Activated CD4-positive, alpha-beta T cell treated with anti-CD3 and anti-CD28 coated beads, Interleukin-2, amount 10 ng/mL, durations not matched to agents 24 days and 14 days (primary cell): ENCODE data around the gene SGPP2. TPM values are rescaled to one million over a fixed set of nuclear protein-coding genes. Genes with fewer than 3 reads are reported as not detected.
"Not testable (repeated sequence)": the region's sequence is repeated elsewhere in the genome, so short reads cannot be mapped to it uniquely, and the experiment has no call there.

Experiments
- DNase-seq: peaks from one replicate; pipeline ENCODE4 v3.0.0; 2022
- H3K27ac Mint-ChIP-seq: one replicate; pipeline ENCODE4 v1.8.0; 2022; ENCODE audit warnings: mild to moderate bottlenecking, mixed read lengths
- H3K27me3 Mint-ChIP-seq: one replicate; pipeline ENCODE4 v1.8.0; 2022; ENCODE audit warnings: mixed read lengths
- H3K36me3 Mint-ChIP-seq: one replicate; pipeline ENCODE4 v1.8.0; 2022; ENCODE audit warnings: low read depth, mild to moderate bottlenecking, mixed read lengths
- H3K4me1 Mint-ChIP-seq: one replicate; pipeline ENCODE4 v1.8.0; 2021; ENCODE audit warnings: mixed read lengths
- H3K4me3 Mint-ChIP-seq: one replicate; pipeline ENCODE4 v1.8.0; 2022; ENCODE audit warnings: mild to moderate bottlenecking, moderate library complexity, mixed read lengths
- H3K9me3 Mint-ChIP-seq: one replicate; pipeline ENCODE4 v1.8.0; 2021; ENCODE audit warnings: mixed read lengths
- intact Hi-C: fragments of 100-400 bp; cut with micrococcal nuclease; formaldehyde crosslinking; loops from one replicate; pipeline ENCODE4 v1.15.1; 2023
- total RNA-seq: library from RNA; stranded (reverse); gene quantifications from 2 replicates; pipeline ENCODE4 v1.2.3, GENCODE V29; 2022

Gene SGPP2
- total RNA-seq, 1 donor from 2014 or later, result 23.0 TPM

DNA sequence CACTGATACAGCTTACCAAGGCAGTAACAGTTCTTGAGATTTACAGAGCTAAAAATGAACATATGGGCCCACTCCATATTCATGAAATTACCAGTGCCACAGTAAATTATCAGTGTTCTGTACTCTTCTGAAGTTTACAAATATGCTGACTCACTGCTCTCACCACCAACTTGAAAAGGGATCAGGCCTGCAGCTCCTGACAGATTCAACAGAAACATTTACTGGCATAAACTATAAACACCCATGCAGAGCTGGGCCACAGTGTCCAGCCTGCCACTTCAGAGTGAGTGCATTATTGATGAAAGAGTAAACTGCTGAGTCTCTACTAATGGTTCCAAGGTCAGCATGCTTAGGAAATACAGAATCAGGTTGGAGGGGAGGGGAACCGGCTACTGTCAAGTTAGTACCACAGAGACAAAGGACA, 148.4 kb downstream of the SGPP2 start:
- DNase-seq, result no peak
- no peaks in the 10 kb centered on the region for H3K27me3 Mint-ChIP-seq
- peak overlapping the region; percentile 9 for H3K27ac Mint-ChIP-seq
- H3K36me3 Mint-ChIP-seq, result peaks cover 27% of the 10 kb centered on the region
- intact Hi-C loops, result no loop called here
- peaks cover 15% of the 10 kb centered on the region for H3K4me1 Mint-ChIP-seq
- no peak overlapping the region for H3K4me3 Mint-ChIP-seq
- no peaks in the 10 kb centered on the region for H3K9me3 Mint-ChIP-seq

DNA sequence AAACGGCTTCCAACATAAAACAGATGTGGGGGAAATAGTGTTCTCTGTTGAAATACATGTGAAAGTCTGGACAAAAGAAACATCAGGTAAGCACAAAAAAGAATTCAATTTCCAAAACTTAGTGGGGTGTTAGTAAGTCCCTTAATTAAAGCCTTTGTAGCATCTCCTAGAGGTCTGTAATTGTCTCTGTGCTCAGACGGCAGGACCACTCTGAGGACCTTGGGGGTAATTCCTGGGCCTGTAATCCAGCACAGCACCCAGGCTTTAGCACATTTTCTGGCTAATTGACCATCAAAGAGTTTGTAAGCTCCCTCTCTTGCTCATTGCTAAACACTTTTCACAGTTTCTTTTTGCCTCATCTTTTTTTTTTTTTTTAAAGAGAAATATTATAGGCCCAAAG, 151.3 kb downstream of the SGPP2 start:
- no peaks in the 10 kb centered on the region for H3K27me3 Mint-ChIP-seq
- no peaks in the 10 kb centered on the region for H3K9me3 Mint-ChIP-seq
- intact Hi-C loops, result no loop called here

DNA sequence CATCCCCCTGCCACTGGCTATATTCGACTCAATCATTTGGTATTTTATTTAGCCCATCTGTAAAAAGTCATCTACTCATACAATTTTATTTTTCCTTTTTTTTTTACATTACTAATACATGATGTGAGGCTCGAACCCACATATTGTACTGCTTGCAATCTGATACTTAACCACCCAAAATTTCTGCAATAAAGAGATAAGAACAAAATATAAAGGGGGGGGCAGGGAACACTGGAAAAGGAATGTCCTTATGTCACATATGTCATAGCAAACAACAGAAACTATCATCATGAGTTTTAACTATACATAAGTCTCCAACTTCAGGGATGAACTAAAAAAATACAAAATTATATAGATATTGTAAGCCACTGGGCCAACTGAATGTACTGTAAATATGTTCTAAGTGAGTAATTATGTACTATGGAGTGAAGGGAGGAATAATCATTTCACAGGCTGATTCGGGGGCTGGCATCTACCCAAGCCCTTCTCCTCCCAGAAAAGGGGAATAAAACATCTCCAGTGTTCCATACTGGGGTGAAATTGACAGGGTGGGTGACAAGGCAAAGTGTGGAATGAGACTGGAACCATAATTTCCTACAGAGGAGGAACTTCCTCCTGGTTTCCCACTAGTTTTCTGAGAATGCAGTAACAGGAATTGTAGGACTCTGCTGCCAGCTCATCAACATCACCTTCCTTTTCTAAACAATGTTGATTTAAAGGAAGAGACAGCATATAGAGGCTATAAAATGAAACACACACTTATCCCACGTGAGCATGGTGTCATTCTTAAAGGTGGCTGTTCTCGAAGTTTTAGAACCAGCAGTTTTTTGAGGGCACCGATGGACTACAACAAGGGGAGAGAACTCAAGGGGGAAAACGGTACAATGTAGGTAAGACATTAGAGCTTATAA, 152.1 kb downstream of the SGPP2 start:
- no peak overlapping the region for H3K4me3 Mint-ChIP-seq
- no peaks in the 10 kb centered on the region for H3K9me3 Mint-ChIP-seq
- intact Hi-C loops, result no loop called here
- no peak overlapping the region for H3K27ac Mint-ChIP-seq
- no peaks in the 10 kb centered on the region for H3K27me3 Mint-ChIP-seq
- no peak for DNase-seq
- peaks cover 28% of the 10 kb centered on the region for H3K36me3 Mint-ChIP-seq
- H3K4me1 Mint-ChIP-seq, result peaks cover 15% of the 10 kb centered on the region

More for the DNA sequence above, 151.3 kb downstream of the SGPP2 start:
- Mint-ChIP-seq H3K27ac (no peak overlapping the region), H3K4me3 (no peak overlapping the region), H3K36me3 (peaks cover 35% of the 10 kb centered on the region), H3K4me1 (peaks cover 15% of the 10 kb centered on the region)
- no peak for DNase-seq

DNA sequence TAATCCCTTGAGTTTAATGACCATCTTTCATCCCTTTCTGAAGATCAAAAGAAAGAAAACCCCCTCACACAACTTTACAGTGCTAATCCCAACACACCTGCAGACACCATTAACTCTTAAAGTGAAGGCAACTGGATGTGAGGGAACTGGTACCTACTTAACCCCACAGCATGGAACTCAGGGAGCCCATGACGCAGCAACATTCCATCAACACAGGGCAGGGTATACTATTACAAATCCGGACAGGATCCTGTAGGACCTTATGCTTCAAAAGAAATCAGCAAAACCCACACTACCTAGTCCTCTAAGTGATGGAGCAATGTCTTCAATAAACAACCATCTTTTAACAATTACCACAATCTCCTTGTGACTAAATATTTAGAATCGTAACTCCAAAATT, 153.0 kb downstream of the SGPP2 start:
- Mint-ChIP-seq H3K4me1 (peaks cover 12% of the 10 kb centered on the region), H3K27me3 (no peaks in the 10 kb centered on the region), H3K4me3 (no peak overlapping the region), H3K9me3 (no peaks in the 10 kb centered on the region), H3K36me3 (peaks cover 27% of the 10 kb centered on the region), H3K27ac (no peak overlapping the region)
- no peak for DNase-seq
- intact Hi-C loops, result no loop called here

DNA sequence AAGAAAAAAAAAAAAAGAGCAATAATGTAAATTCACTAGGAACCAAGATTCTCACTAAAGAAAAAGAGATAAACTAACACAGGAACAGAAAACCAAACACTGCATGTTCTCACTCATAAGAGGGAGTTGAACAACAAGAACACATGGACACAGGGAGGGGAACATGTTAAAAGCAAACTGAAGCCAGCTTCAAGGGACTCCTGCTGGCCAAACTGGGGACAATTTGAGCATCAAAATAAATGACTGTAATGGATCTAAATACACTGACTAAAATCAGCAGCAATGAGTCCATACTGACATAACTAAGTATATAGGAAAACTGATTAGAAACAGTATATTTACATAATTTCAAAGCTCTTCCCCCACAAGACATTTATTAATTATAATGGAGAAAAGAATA, 158.6 kb downstream of the SGPP2 start:
- no peak for DNase-seq
- peaks cover 30% of the 10 kb centered on the region for H3K36me3 Mint-ChIP-seq
- no peaks in the 10 kb centered on the region for H3K27me3 Mint-ChIP-seq
- H3K4me1 Mint-ChIP-seq, result peaks cover 4% of the 10 kb centered on the region
- no peak overlapping the region for H3K4me3 Mint-ChIP-seq
- intact Hi-C loops, result no loop called here
- peaks cover 5% of the 10 kb centered on the region for H3K9me3 Mint-ChIP-seq
- H3K27ac Mint-ChIP-seq, result no peak overlapping the region

DNA sequence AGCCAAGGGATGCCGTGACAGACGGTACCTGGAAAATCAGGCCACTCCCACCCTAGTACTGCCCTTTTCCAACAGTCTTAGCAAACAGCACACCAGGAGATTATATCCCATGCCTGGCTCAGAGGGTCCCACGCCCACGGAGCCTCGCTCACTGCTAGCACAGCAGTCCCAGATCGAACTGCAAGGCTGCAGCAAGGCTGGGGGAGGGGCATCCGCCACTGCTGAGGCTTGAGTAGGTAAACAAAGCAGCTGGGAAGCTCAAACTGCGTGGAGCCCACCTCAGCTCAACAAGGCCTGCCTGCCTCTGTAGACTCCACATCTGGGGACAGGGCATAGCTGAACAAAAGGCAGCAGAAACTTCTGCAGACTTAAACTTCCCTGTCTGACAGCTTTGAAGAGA, 160.2 kb downstream of the SGPP2 start:
- Mint-ChIP-seq H3K9me3 (peaks cover 10% of the 10 kb centered on the region), H3K36me3 (peaks cover 33% of the 10 kb centered on the region)
- intact Hi-C loops, DNase-seq, H3K27me3 Mint-ChIP-seq, H3K4me3 Mint-ChIP-seq, H3K27ac Mint-ChIP-seq, H3K4me1 Mint-ChIP-seq: not testable (repeated sequence)

DNA sequence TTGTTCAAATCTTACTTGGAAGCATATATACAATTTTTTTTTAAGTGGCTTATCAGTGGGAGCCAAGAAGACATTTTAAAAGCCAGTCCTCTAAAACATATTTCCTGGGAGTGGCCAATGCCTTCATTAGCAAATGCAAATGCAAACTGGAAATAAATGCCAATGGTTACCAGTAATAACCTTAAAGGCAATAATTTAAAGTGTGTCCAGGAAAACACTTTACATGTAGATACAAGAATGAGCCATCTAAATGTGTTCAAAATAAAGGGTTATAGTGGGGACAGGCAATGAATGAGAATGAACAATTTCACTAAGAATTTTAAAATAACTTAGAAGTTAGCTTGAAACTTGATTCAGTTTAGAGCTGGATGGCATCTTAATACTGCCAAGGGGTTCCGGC, 167.3 kb downstream of the SGPP2 start:
- H3K36me3 Mint-ChIP-seq, result peaks cover 52% of the 10 kb centered on the region
- intact Hi-C loops, result no loop called here
- H3K9me3 Mint-ChIP-seq, result peaks cover 10% of the 10 kb centered on the region

DNA sequence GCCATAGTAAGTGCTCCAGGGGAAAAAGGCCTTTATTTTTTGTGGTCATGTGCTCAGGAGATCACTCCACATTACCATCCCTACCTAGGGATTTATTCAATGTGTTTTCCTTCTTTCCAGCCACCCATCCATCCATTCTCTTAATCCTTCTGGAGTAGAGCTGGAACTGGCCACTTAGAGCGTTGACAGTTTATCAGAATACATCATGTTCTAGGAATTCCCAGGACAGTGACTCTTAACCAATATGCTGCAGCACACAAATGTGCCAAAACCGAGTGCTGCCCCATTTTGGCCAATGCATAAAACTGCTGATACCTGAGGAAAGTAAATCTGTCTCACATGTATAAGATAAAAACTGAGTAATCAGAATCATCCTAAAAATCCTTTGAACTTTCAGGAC, 167.8 kb downstream of the SGPP2 start:
- peaks cover 6% of the 10 kb centered on the region for H3K9me3 Mint-ChIP-seq
- intact Hi-C loops, result no loop called here
- DNase-seq, result no peak
- no peak overlapping the region for H3K27ac Mint-ChIP-seq
- H3K36me3 Mint-ChIP-seq, result peaks cover 50% of the 10 kb centered on the region
- H3K4me3 Mint-ChIP-seq, result no peak overlapping the region
- no peaks in the 10 kb centered on the region for H3K4me1 Mint-ChIP-seq
- H3K27me3 Mint-ChIP-seq, result no peaks in the 10 kb centered on the region

More for the DNA sequence above, 167.3 kb downstream of the SGPP2 start:
- Mint-ChIP-seq H3K27ac (no peak overlapping the region), H3K4me3 (no peak overlapping the region), H3K27me3 (no peaks in the 10 kb centered on the region), H3K4me1 (peaks cover 2% of the 10 kb centered on the region)
- no peak for DNase-seq

DNA sequence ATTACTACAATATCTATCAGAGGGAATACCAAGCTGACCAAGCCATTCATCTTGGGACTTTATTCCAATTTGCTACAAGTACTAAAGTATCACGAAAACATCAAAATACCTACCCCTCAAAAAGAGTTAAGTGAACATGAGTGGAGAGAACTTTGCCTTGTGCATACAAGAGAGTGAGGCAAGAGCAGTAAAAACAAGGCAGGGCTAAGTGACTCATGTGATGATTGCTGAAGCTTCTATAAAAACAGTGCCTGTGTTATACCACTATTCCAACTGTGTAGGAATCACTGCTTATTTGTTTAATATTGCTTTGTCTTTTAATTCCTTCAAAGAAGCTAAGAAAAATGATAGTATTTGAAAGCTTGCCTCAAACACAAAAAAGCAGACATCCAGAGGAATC, 170.3 kb downstream of the SGPP2 start:
- no peaks in the 10 kb centered on the region for H3K27me3 Mint-ChIP-seq
- no peaks in the 10 kb centered on the region for H3K4me1 Mint-ChIP-seq
- no peak overlapping the region for H3K4me3 Mint-ChIP-seq
- intact Hi-C loops, result no loop called here
- H3K36me3 Mint-ChIP-seq, result peaks cover 47% of the 10 kb centered on the region
- DNase-seq, result no peak
- no peaks in the 10 kb centered on the region for H3K9me3 Mint-ChIP-seq
- H3K27ac Mint-ChIP-seq, result no peak overlapping the region

DNA sequence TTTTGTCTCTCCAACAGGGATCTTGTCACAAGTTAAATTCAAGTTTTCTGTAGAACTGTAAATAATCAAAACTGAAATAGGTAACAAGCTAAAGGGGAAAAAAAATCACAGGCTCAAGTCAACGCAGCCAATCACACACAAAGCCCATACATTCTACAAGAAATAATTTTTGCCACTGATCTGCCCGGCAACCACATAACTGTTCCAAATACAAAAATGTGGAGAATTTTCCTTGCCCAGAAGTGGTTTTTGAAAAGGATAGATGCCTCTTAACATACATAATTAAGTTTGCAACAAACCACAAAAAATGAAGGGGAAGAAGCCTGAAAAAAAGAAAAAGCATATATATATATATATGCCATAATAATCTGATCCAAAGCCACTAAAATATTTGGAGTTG, 171.2 kb downstream of the SGPP2 start:
- Mint-ChIP-seq H3K36me3 (peaks cover 48% of the 10 kb centered on the region), H3K4me1 (no peaks in the 10 kb centered on the region), H3K27ac (no peak overlapping the region), H3K27me3 (no peaks in the 10 kb centered on the region), H3K9me3 (no peaks in the 10 kb centered on the region), H3K4me3 (no peak overlapping the region)
- DNase-seq, result no peak
- intact Hi-C loops, result no loop called here

DNA sequence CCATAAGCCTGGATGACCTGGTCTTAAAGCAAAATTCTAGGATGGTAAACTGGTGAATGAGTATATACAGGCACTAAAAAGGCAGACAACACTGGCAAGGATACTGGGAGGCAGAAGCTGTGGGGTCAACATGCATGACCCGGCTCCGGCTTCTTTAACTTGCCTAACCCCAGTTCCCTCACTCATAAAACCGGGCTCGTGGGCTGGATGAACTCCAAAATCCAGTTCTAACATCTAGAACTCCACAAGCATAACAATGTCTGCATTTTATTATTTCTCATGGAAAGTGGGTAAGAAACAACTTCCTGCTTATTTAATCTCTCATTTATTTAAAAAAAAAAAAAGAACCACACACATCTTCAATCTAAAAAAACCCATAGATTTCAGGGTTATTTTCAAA, 174.3 kb downstream of the SGPP2 start:
- no peaks in the 10 kb centered on the region for H3K4me1 Mint-ChIP-seq
- no peak overlapping the region for H3K4me3 Mint-ChIP-seq
- H3K27me3 Mint-ChIP-seq, result no peaks in the 10 kb centered on the region
- H3K36me3 Mint-ChIP-seq, result peaks cover 42% of the 10 kb centered on the region
- no peak overlapping the region for H3K27ac Mint-ChIP-seq
- no peaks in the 10 kb centered on the region for H3K9me3 Mint-ChIP-seq
- no peak for DNase-seq
- intact Hi-C loops, result no loop called here

DNA sequence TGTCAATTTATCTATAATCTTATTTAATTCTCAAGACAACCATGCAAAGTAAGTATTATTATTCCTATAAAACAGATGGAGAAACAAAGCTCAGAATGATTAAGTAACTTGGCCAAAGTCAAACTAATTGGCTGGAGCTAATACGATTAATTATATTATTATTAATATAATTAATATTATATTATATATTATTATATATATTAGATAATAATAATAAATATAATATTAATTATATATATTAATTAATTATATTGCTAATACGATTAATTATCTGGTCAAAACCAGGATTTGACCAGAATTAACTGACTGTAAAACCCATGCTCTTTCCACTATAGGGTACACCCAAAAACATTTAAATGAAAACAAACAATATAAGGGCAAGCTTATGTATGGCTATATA, 179.2 kb downstream of the SGPP2 start:
- no peaks in the 10 kb centered on the region for H3K27me3 Mint-ChIP-seq
- H3K4me3 Mint-ChIP-seq, result no peak overlapping the region
- H3K27ac Mint-ChIP-seq, result no peak overlapping the region
- no peaks in the 10 kb centered on the region for H3K9me3 Mint-ChIP-seq
- DNase-seq, result no peak
- peaks cover 25% of the 10 kb centered on the region for H3K36me3 Mint-ChIP-seq
- intact Hi-C loops, result no loop called here
- H3K4me1 Mint-ChIP-seq, result no peaks in the 10 kb centered on the region

DNA sequence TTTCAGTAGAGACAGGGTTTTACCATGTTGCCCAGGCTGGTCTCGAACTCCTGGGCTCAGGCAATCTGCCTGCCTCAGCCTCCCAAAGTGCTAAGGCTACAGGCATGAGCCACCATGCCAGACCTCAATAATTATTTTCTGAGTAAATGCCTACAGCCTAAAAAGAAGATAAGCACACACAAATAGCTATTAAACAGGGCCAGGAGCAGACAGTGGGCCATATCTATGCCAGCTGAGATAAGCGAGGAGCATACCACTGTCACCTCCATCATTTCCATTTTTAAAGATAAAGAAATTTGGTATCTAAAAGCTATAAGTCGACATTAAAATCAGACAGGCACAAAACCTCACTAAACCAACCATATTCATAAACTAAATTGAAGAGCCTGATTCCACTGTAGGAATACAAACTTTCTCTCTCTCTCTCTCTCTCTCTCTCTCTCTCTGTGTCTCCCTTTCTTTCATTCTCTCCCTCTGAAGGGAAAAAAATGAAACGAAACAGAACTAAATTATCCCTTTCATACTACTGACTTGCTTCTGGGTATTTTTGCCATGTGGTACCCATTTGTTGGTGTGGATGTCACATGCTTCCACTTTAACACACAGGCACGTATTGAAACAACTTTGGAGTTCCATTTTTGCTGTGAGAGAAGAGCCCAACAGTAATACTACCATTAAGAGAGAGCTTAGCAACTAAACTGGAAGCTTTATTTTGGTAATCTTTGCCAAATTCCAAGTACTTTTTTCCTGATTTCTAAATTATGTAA, 180.6 kb downstream of the SGPP2 start:
- H3K36me3 Mint-ChIP-seq, result peaks cover 22% of the 10 kb centered on the region
- intact Hi-C loops, result no loop called here
- H3K4me1 Mint-ChIP-seq, result no peaks in the 10 kb centered on the region
- no peak overlapping the region for H3K4me3 Mint-ChIP-seq
- no peak for DNase-seq
- no peak overlapping the region for H3K27ac Mint-ChIP-seq
- no peaks in the 10 kb centered on the region for H3K27me3 Mint-ChIP-seq
- no peaks in the 10 kb centered on the region for H3K9me3 Mint-ChIP-seq

DNA sequence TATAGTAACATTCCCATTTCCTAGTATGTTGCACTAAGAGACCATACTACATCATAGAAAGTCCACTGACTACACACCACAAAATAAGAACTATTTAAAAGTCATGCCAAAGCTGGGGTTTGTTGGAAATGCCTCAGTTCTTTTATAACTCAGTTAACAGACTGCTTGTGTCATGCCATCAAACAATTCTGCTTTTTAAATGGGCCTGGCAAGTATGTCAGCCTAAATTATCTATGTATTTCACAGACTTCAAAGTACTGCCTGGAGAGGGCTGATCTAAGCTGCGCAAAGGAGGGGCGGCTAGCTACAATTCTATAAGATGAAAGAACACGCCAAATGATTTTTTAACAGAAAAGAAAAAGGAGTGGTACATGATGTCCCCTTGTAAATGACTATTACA, 182.0 kb downstream of the SGPP2 start:
- H3K27ac Mint-ChIP-seq, result no peak overlapping the region
- no peaks in the 10 kb centered on the region for H3K4me1 Mint-ChIP-seq
- H3K9me3 Mint-ChIP-seq, result no peaks in the 10 kb centered on the region
- intact Hi-C loops, result no loop called here
- no peaks in the 10 kb centered on the region for H3K27me3 Mint-ChIP-seq
- no peak for DNase-seq
- H3K36me3 Mint-ChIP-seq, result peaks cover 23% of the 10 kb centered on the region
- no peak overlapping the region for H3K4me3 Mint-ChIP-seq
